Body of pancreas (tissue), 4 donors: ENCODE measurements around the gene KCNT2. TPM values are rescaled to one million over a fixed set of nuclear protein-coding genes. Genes with fewer than 3 reads are reported as not detected.

Experiments used
- ATAC-seq: fragments of 150-250 bp; one replicate; pipeline ENCODE4 v1.9.1; 2016
- DNase-seq, 4 donors: peaks; one replicate each; pipeline ENCODE4 v3.0.0-alpha.2; 2019
- H3K27ac ChIP-seq, 4 donors: fragments of 200-600 bp; sonication (generic); 1 replicate in 3 of 4; 2 replicates in 1 of 4; pipeline versions ENCODE4 v1.5.1 to v1.6.1; 2016 to 2019; ENCODE audit warnings: mild to moderate bottlenecking in 1 of 4, mixed read lengths in 1 of 4, moderate library complexity in 1 of 4
- H3K27me3 ChIP-seq, 2 donors: fragments of 200-600 bp; sonication (generic); one replicate each; pipeline ENCODE4 v1.6.0; 2016; ENCODE audit warnings: mild to moderate bottlenecking in 1 of 2
- H3K36me3 ChIP-seq, 2 donors: fragments of 200-600 bp; sonication (generic); replicated peaks in 1 of 2; 2 replicates each; pipeline ENCODE4 v1.5.1; 2016; ENCODE audit warnings: low read depth in 2 of 2; ENCODE audit not compliant: insufficient read depth in 1 of 2
- H3K4me1 ChIP-seq: fragments of 200-600 bp; sonication (generic); one replicate; pipeline ENCODE4 v1.6.0; 2016
- H3K4me3 ChIP-seq, 2 donors: fragments of 200-600 bp; sonication (generic); 1 replicate in 1 of 2; 2 replicates in 1 of 2; pipeline ENCODE4 v1.5.1; 2016 to 2019
- H3K9me3 ChIP-seq, 3 donors: fragments of 200-600 bp; sonication (generic); 1 replicate in 2 of 3; 2 replicates in 1 of 3; pipeline ENCODE4 v1.5.1; 2016
- POLR2A ChIP-seq, 3 donors: fragments of 450-650 bp; IDR thresholded peaks; one replicate each; pipeline ENCODE4 v1.6.1; 2016; ENCODE audit warnings: antibody characterized with exemption in 3 of 3, mild to moderate bottlenecking in 2 of 3
- WGBS, 2 donors: methylation state at CpG; one replicate each; pipeline ENCODE4 v1.1.5; 2017; 5-methylcytosine and 5-hydroxymethylcytosine counted together
- intact Hi-C: fragments of 100-400 bp; cut with DNase I; formaldehyde crosslinking; loops from one replicate; pipeline ENCODE4 v1.15.1; 2023
- total RNA-seq, 2 donors: library from RNA; depleted of rRNA; stranded (reverse); fragments of >200 nt; gene quantifications; one replicate each; pipeline ENCODE4 v1.1.0, GENCODE V29; 2016
- TF ChIP-seq, protein P1 (sequence below), 7 experiments: fragments of 450-650 bp in 4 of 7; fragments of 200-600 bp in 3 of 7; sonication (generic) in 3 of 7; IDR thresholded peaks; one replicate each; pipeline ENCODE4 v1.5.1; 2016 to 2019; ENCODE audit warnings: antibody characterized with exemption in 7 of 7

The KCNT2 gene
- total RNA-seq, 2 donors from 2014 or later = 0.78 to 0.99 TPM

DNA sequence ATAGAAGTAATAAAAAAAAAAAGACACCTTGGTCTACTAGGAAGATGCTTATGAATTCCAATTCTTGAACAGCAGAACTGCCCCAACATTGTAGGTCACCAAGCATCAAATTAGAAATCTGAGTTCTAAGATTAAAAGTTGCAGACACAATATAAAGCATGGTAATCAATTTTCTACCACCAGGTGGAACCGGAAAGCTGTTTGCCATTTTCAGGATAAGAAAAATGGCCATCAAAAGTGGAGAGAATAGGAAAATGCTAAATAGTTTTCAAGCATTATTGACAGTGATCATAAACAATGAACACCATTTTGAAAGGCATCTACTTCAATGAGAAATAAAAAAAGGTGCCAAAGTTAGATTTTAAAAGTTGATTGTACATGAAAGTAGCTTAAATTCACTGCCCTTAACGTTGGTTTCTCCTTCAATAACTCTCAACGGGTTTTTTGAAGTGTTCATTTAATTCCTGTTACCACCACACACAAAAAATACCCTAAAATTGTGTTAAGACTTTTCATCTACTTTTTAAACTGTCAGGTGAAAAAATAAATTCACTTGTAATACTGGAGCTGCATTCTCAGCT, 252.9 kb downstream of the KCNT2 start:
- Histone ChIP-seq H3K4me3 (no peak overlapping the region), H3K27ac (no peak overlapping the region), H3K36me3 (no peaks in the 10 kb centered on the region), H3K27me3 (no peaks in the 10 kb centered on the region), H3K9me3 (no peaks in the 10 kb centered on the region), H3K4me1 (no peaks in the 10 kb centered on the region)
- DNase-seq = peak in 1 of 4 donors; percentile 2
- ATAC-seq = peak; percentile 45
- WGBS, 2 donors = 53 to 60% methylated on average over 3 of the region's 3 CpGs
- no peak for TF ChIP-seq POLR2A (IDR thresholded peaks at IDR 0.05)
- TF ChIP-seq, protein P1, sequence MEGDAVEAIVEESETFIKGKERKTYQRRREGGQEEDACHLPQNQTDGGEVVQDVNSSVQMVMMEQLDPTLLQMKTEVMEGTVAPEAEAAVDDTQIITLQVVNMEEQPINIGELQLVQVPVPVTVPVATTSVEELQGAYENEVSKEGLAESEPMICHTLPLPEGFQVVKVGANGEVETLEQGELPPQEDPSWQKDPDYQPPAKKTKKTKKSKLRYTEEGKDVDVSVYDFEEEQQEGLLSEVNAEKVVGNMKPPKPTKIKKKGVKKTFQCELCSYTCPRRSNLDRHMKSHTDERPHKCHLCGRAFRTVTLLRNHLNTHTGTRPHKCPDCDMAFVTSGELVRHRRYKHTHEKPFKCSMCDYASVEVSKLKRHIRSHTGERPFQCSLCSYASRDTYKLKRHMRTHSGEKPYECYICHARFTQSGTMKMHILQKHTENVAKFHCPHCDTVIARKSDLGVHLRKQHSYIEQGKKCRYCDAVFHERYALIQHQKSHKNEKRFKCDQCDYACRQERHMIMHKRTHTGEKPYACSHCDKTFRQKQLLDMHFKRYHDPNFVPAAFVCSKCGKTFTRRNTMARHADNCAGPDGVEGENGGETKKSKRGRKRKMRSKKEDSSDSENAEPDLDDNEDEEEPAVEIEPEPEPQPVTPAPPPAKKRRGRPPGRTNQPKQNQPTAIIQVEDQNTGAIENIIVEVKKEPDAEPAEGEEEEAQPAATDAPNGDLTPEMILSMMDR (IDR thresholded peaks at IDR 0.05) = peak in 6 of 7 experiments; percentile 24 to 51 (median 46)
- intact Hi-C loops = no loop called here

DNA sequence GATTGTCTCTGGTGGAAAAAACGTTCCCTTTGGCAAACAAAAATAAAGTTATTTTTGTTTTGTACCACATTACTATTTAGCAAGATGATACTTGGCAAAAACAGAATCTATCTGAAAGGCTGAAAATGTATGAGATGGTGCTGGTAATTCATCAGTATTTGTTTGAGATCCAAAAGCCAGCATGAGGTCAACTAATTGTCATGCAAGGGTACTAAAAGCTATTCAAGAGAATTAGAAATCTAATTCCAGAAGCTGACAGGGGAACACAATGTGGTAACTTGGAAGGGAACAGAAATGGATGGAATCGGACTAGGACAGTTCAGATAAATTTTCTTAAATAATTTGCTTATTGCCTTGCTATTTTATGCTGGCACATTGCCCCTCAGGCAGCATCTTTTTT, 263.8 kb downstream of the KCNT2 start:
- H3K4me3 ChIP-seq = no peak overlapping the region
- DNase-seq (no peak), ATAC-seq (no peak)
- H3K36me3 ChIP-seq = no peaks in the 10 kb centered on the region
- no peaks in the 10 kb centered on the region for H3K9me3 ChIP-seq
- TF ChIP-seq, protein P1 (IDR thresholded peaks at IDR 0.05) = no peak
- no peak for TF ChIP-seq POLR2A (IDR thresholded peaks at IDR 0.05)
- 37 to 42% methylated on average over 2 of the region's 2 CpGs for WGBS, 2 donors
- H3K27ac ChIP-seq = no peak overlapping the region
- intact Hi-C loops = no loop called here
- H3K4me1 ChIP-seq = no peaks in the 10 kb centered on the region
- H3K27me3 ChIP-seq = no peaks in the 10 kb centered on the region

DNA sequence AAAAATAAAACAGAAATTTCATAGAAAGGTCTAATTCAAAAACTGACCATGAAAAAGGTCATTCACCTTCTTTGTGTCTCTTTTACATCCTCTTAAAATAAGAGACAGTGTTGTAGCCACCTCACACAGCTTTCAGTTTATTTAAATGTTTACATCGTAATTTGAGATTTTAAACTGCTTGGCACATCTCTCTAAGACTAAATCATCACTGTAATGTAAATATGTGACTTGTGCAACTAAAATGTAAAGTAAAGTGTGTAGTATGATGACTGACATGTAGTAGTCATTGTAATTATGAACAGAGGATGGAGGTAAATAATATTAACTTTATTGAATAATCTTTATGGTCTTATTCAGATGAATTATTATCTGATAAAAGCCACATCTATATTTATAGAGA, 283.9 kb downstream of the KCNT2 start:
- 42 to 56% methylated on average over 1 of the region's 1 CpG for WGBS, 2 donors
- Histone ChIP-seq H3K4me3 (no peak overlapping the region), H3K27ac (no peak overlapping the region), H3K27me3 (no peaks in the 10 kb centered on the region), H3K9me3 (no peaks in the 10 kb centered on the region), H3K4me1 (no peaks in the 10 kb centered on the region), H3K36me3 (no peaks in the 10 kb centered on the region)
- ATAC-seq (no peak), DNase-seq (no peak)
- no peak for TF ChIP-seq POLR2A (IDR thresholded peaks at IDR 0.05)
- TF ChIP-seq, protein P1 (IDR thresholded peaks at IDR 0.05) = no peak
- intact Hi-C loops = no loop called here

DNA sequence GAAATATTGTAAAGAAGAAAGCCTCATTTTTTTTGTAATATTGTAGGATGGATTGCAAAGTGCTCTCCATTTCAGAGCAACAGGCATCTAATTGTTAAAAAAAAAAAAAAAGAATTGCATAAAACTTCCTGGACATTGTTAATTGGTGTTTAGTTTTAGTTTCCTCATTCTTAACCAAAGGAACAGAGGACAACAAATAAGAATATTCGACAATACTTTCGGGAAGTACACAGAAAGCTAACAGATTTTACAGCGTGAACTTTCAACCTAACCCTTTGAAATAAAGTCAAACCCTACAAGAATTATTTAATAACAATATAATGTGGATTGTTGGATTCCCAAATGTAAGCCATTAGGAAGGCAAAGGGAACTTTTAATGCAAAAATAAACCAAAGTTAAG, 284.4 kb downstream of the KCNT2 start:
- ATAC-seq (no peak), DNase-seq (no peak)
- H3K4me1 ChIP-seq = no peaks in the 10 kb centered on the region
- no peaks in the 10 kb centered on the region for H3K27me3 ChIP-seq
- WGBS, 2 donors = 52 to 60% methylated on average over 3 of the region's 3 CpGs
- TF ChIP-seq, protein P1 (IDR thresholded peaks at IDR 0.05) = no peak
- no peak for TF ChIP-seq POLR2A (IDR thresholded peaks at IDR 0.05)
- H3K4me3 ChIP-seq = no peak overlapping the region
- no peaks in the 10 kb centered on the region for H3K36me3 ChIP-seq
- H3K9me3 ChIP-seq = no peaks in the 10 kb centered on the region
- no peak overlapping the region for H3K27ac ChIP-seq
- intact Hi-C loops = no loop called here

DNA sequence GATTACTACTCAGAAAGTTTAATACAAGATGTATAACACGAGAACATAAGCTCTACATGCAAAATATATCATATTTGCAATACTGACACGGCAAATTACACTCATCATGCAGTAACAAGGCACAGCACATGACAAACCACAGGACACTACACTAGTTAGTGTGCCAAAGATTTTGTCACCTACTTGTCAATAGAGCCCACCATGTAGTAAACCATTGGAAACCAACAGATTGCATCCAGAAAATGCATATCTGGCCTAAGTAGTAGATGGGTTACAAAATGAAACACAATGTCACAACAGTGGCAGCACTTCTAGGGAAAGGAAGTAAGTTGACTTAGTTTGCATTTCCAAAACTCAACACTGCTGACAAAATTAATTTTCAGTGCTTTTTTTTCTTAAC, 288.9 kb downstream of the KCNT2 start:
- intact Hi-C loops = no loop called here
- Histone ChIP-seq H3K36me3 (no peaks in the 10 kb centered on the region), H3K27me3 (no peaks in the 10 kb centered on the region), H3K27ac (no peak overlapping the region), H3K9me3 (no peaks in the 10 kb centered on the region), H3K4me3 (no peak overlapping the region), H3K4me1 (no peaks in the 10 kb centered on the region)
- TF ChIP-seq POLR2A (IDR thresholded peaks at IDR 0.05) = no peak
- TF ChIP-seq, protein P1 (IDR thresholded peaks at IDR 0.05) = no peak
- WGBS, 2 donors = 65 to 70% methylated on average over 2 of the region's 2 CpGs
- no peak for ATAC-seq
- DNase-seq = no peak
